ENCODE data around the gene TRIM67. TPM values are rescaled to one million over a fixed set of nuclear protein-coding genes. Genes with fewer than 3 reads are reported as not detected.

Gene TRIM67
- total and polyA plus RNA-seq, 2 of the 4 experiments (the other 2 are of a cell fraction): not detected

GRCh38 chr1:231234506-231234905 is 72.6 kb downstream of the TRIM67 start:
- no peak overlapping the region for H3K23ac ChIP-seq (ENCODE audit: low read depth, low read length)
- H3K27ac ChIP-seq (ENCODE audit: insufficient read depth, low read length): no peak overlapping the region
- in situ Hi-C loops (cut with MboI; ENCODE audit: low sequenced_read_pairs): no loop called here
- no peaks in the 10 kb centered on the region for H3K4me1 ChIP-seq (ENCODE audit: control insufficient read depth, insufficient read depth, low read length)
- 100% methylated on average over 3 of the region's 3 CpGs; no CpG with 5 or more reads in 1 of the 2 experiments for WGBS, 2 experiments (ENCODE audit: extremely low coverage in 2 of 2, insufficient read length in 1 of 2)
- no peak overlapping the region for H2AFZ ChIP-seq (replicated peaks; ENCODE audit: low read length, poor library complexity)
- peaks cover 13% of the 10 kb centered on the region for H3K36me3 ChIP-seq (ENCODE audit: control insufficient read depth, insufficient read depth, low read length)
- dilution Hi-C loops (cut with HindIII; ENCODE audit: low sequenced_read_pairs, unreplicated experiment): no loop called here
- H4K91ac ChIP-seq (ENCODE audit: insufficient read depth, low read depth, low read length): no peak overlapping the region
- H3K4ac ChIP-seq (ENCODE audit: low read depth, low read length): no peak overlapping the region
- no peak overlapping the region for H3K9ac ChIP-seq (ENCODE audit: low read depth, low read length)
- no peak overlapping the region for H3K4me2 ChIP-seq (ENCODE audit: low read depth, low read length)
- no peak overlapping the region for H4K8ac ChIP-seq (ENCODE audit: low read depth in 2 of 2, low read length in 2 of 2)
- DNase-seq (no peak), ATAC-seq (ENCODE audit: low read depth) (no peak)
- no peak overlapping the region for H3K18ac ChIP-seq (ENCODE audit: low read depth, low read length)
- no peak overlapping the region for H2BK5ac ChIP-seq (ENCODE audit: low read depth, low read length, poor library complexity, severe bottlenecking)
- POLR2A ChIA-PET (ENCODE audit: unreplicated experiment): no interaction called here
- TF ChIP-seq POLR2A (IDR thresholded peaks at IDR 0.05; ENCODE audit: low read depth, low read length) (no peak), MAFK (IDR thresholded peaks at IDR 0.05; ENCODE audit: low read depth, low read length) (no peak), RAD21 (IDR thresholded peaks at IDR 0.05; ENCODE audit: low read length) (no peak), CHD1 (IDR thresholded peaks at IDR 0.05; ENCODE audit: low read depth, low read length) (no peak), FOS (IDR thresholded peaks at IDR 0.05; ENCODE audit: low read depth, low read length) (no peak), RFX5 (IDR thresholded peaks at IDR 0.05; ENCODE audit: low read depth, low read length) (no peak), BHLHE40 (IDR thresholded peaks at IDR 0.05; ENCODE audit: low read depth, low read length) (no peak), MXI1 (IDR thresholded peaks at IDR 0.05; ENCODE audit: borderline replicate concordance, low read depth, low read length) (no peak), MAZ (IDR thresholded peaks at IDR 0.05; ENCODE audit: borderline replicate concordance, low read depth, low read length) (no peak), SMC3 (IDR thresholded peaks at IDR 0.05; ENCODE audit: low read depth, low read length) (no peak), ELK1 (IDR thresholded peaks at IDR 0.05; ENCODE audit: borderline replicate concordance, low read depth, low read length) (no peak), CTCF (conservative IDR thresholded peaks at IDR 0.05; ENCODE audit: low read depth, low read length) (no peak), USF2 (IDR thresholded peaks at IDR 0.05; ENCODE audit: low read depth, low read length) (no peak), NFE2L2 (IDR thresholded peaks at IDR 0.05; ENCODE audit: low read depth, low read length) (no peak), RCOR1 (IDR thresholded peaks at IDR 0.05; ENCODE audit: insufficient replicate concordance, low read length) (no peak), CEBPB (IDR thresholded peaks at IDR 0.05; ENCODE audit: low read depth, low read length) (no peak)
- H3K9me1 ChIP-seq (ENCODE audit: insufficient read depth, low read length): 0 out of 2 replicates have a peak, but pooled peaks cover 3% of the 10 kb centered on the region
- no peaks in the 10 kb centered on the region for H3K27me3 ChIP-seq (ENCODE audit: control insufficient read depth, insufficient read depth, low read length)
- no peak overlapping the region for H2BK120ac ChIP-seq (ENCODE audit: low read depth, low read length)
- no peaks in the 10 kb centered on the region for H3K9me3 ChIP-seq (ENCODE audit: control insufficient read depth, insufficient read depth, low read length)
- H3K14ac ChIP-seq (replicated peaks; ENCODE audit: low read depth, low read length): no peak overlapping the region
- H3K79me1 ChIP-seq (ENCODE audit: low read depth in 1 of 2, low read length in 2 of 2): peaks cover 27 to 32% of the 10 kb centered on the region in 2 experiments
- no peak overlapping the region for H2AK9ac ChIP-seq (replicated peaks; ENCODE audit: low read depth, low read length, poor library complexity)
- intact Hi-C loops (cut with micrococcal nuclease): no loop called here
- no peak overlapping the region for H2BK15ac ChIP-seq (ENCODE audit: low read depth, low read length)
- BruUV-seq (replicated peaks): no TSS peak
- no peak overlapping the region for H3K56ac ChIP-seq (ENCODE audit: extremely low read depth, insufficient read depth, low read length)
- no peak overlapping the region for H3K4me3 ChIP-seq (ENCODE audit: insufficient read depth, low read depth, low read length)
- no peaks in the 10 kb centered on the region; the same call in 1 of the 2 replicates for H4K20me1 ChIP-seq (ENCODE audit: insufficient read depth, low read length)
- no peak overlapping the region for H2AK5ac ChIP-seq (ENCODE audit: low read depth, low read length)
- H4K5ac ChIP-seq (ENCODE audit: low read depth, low read length): no peak overlapping the region
- no peak overlapping the region for H2BK20ac ChIP-seq (ENCODE audit: low read depth, low read length)
- CTCF ChIA-PET: interaction anchor here (1.0 kb wide), 1 partner anchor 10 kb away, joined by 3 read pairs; no protein-coding TSS in a partner anchor

Measured in IMR-90 (cell line).